Kidney epithelial cell (primary cell): ENCODE measurements around the gene SLX9. TPM values are rescaled to one million over a fixed set of nuclear protein-coding genes. Genes with fewer than 3 reads are reported as not detected.

ENCODE experiments used
- DNase-seq: peaks from one replicate; pipeline ENCODE4 v3.0.0-alpha.2; 2010; ENCODE audit warnings: low read depth
- H3K27me3 ChIP-seq: 2 replicates; pipeline ENCODE4 v1.6.0; 2011; ENCODE audit warnings: low read length; ENCODE audit not compliant: control insufficient read depth, insufficient read depth
- H3K36me3 ChIP-seq: 2 replicates; pipeline ENCODE4 v1.5.1; 2011; ENCODE audit warnings: low read length; ENCODE audit not compliant: control insufficient read depth, insufficient read depth
- H3K4me3 ChIP-seq: 2 replicates; pipeline ENCODE4 v1.5.1; 2011; ENCODE audit warnings: low read depth, mild to moderate bottlenecking, control low read depth, low read length
- CTCF ChIP-seq: IDR thresholded peaks from 2 replicates; pipeline ENCODE4 v1.5.1; 2011; ENCODE audit warnings: mild to moderate bottlenecking, moderate library complexity, low read length, control low read depth, inconsistent platforms; ENCODE audit not compliant: insufficient read depth, poor library complexity, severe bottlenecking
- total RNA-seq: library from RNA; depleted of rRNA; stranded (reverse); fragments of >200 nt; gene quantifications from 2 replicates; pipeline ENCODE4 v1.2.3, GENCODE V29; 2015

Gene SLX9
- total RNA-seq, 1 donor from 2014 or later, result 38.6 TPM

- DNase-seq, result no peak
- H3K36me3 ChIP-seq, result no peaks in the 10 kb centered on the region
- H3K4me3 ChIP-seq, result no peak overlapping the region
- no peak for TF ChIP-seq CTCF
- H3K27me3 ChIP-seq, result peaks cover 2% of the 10 kb centered on the region
These were observed 59.7 kb downstream of the SLX9 start for GRCh38 chr21:44999428-44999971.

- Histone ChIP-seq H3K27me3 (peaks cover 2% of the 10 kb centered on the region), H3K36me3 (no peaks in the 10 kb centered on the region), H3K4me3 (no peak overlapping the region)
- DNase-seq, result no peak
- no peak for TF ChIP-seq CTCF
These were observed 60.3 kb downstream of the SLX9 start for GRCh38 chr21:44999972-45000636.

- no peak for DNase-seq
- no peak overlapping the region for H3K4me3 ChIP-seq
These were observed 60.9 kb downstream of the SLX9 start for GRCh38 chr21:45000637-45001133.

DNA sequence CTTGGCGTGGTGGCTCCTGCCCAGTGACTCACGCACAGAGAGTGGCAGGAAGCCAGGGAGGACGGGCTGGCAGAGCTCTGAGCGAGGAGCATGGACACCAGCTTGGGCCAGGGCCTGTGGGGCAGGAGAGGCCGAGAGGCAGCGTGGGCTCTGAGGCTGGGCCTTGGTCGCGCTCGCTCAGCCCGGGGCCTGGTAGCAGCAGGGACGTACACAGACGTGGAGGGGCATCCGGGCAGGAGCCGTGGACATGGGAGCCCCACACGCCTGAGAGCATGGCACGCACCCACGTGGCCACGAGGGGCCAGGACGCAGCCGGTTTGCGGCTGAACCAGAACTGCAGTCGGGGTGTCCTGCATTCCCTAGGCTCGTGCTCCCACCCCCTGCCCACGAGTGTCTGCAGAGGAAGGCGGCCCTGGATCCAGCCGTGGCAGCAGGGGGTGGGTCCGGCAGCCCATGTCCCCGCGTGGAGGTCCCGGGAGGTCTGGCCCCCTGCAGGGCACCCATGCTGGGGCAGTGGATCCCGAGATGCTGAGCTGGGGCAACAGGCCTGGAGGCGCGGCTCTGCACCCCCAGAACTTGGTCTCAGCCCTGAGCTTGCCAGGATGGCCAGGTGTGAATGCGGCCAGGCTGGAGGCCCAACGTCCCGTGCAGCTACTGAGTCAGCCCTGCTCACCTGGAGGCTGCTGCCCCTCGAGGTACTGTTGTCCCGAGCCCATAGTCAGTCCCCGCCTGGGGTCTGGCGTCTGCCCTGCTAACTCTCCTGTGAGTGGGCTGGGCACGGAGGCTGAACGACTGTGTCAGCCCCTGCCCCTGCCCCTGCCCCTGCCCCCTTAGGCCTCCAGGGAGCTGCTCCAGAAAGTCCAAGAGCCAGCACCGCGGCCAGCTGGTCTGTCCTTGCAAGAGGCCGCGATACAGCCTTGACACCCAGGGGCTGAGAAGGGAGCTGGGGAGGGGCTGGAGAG, 61.6 kb downstream of the SLX9 start:
- Histone ChIP-seq H3K27me3 (peaks cover 2% of the 10 kb centered on the region), H3K36me3 (no peaks in the 10 kb centered on the region), H3K4me3 (no peak overlapping the region)
- DNase-seq, result no peak
- TF ChIP-seq CTCF, result no peak

More at GRCh38 chr21:45000637-45001133, 60.9 kb downstream of the SLX9 start:
- Histone ChIP-seq H3K27me3 (peaks cover 2% of the 10 kb centered on the region), H3K36me3 (no peaks in the 10 kb centered on the region)
- TF ChIP-seq CTCF, result no peak

GRCh38 chr21:45002381-45003204, 62.8 kb downstream of the SLX9 start:
- Histone ChIP-seq H3K27me3 (peaks cover under 1% of the 10 kb centered on the region), H3K36me3 (no peaks in the 10 kb centered on the region), H3K4me3 (no peak overlapping the region)
- no peak for DNase-seq
- no peak for TF ChIP-seq CTCF
